GM23338 (cell line): Measurements from ENCODE around the gene ST7L. TPM values are rescaled to one million over a fixed set of nuclear protein-coding genes. Genes with fewer than 3 reads are reported as not detected.

Experiments used
- ATAC-seq: fragments of 200-7000 bp; cut with Tn5 transposase; 3 replicates; pipeline ENCODE4 v1.9.1; 2020
- DNase-seq: peaks from one replicate; pipeline ENCODE4 v3.0.0-alpha.2; 2015; ENCODE audit warnings: low spot score
- H2AFZ ChIP-seq: fragments of 200-600 bp; sonication (generic); 2 replicates; pipeline ENCODE4 v1.8.0; 2016; ENCODE audit warnings: antibody characterized with exemption, mild to moderate bottlenecking, moderate library complexity
- H3F3A ChIP-seq: fragments of 200-600 bp; sonication (generic); replicated peaks from 2 replicates; pipeline ENCODE4 v1.8.0; 2017; ENCODE audit warnings: antibody characterized with exemption, mixed run types, low read depth
- H3K27ac ChIP-seq: fragments of 200-600 bp; sonication (generic); 2 replicates; pipeline ENCODE4 v1.6.1; 2016; ENCODE audit warnings: low read depth
- H3K27me3 ChIP-seq: fragments of 200-600 bp; sonication (generic); 2 replicates; pipeline ENCODE4 v1.8.0; 2016; ENCODE audit warnings: mild to moderate bottlenecking, mixed run types, moderate library complexity; ENCODE audit not compliant: insufficient read depth
- H3K36me3 ChIP-seq: fragments of 200-600 bp; sonication (generic); 2 replicates; pipeline ENCODE4 v1.8.0; 2016; ENCODE audit warnings: mild to moderate bottlenecking; ENCODE audit not compliant: insufficient read depth
- H3K4me1 ChIP-seq: fragments of 200-600 bp; sonication (generic); 2 replicates; pipeline ENCODE4 v1.8.0; 2016; ENCODE audit warnings: mild to moderate bottlenecking, moderate library complexity; ENCODE audit not compliant: insufficient read depth
- H3K4me2 ChIP-seq: fragments of 200-600 bp; sonication (generic); 2 replicates; pipeline ENCODE4 v1.7.1; 2017; ENCODE audit warnings: mixed run types
- H3K4me3 ChIP-seq: fragments of 200-600 bp; sonication (generic); 2 replicates; pipeline ENCODE4 v1.6.1; 2016; ENCODE audit warnings: mixed run types
- H3K79me2 ChIP-seq: fragments of 200-600 bp; sonication (generic); replicated peaks from 2 replicates; pipeline ENCODE4 v1.8.0; 2017; ENCODE audit warnings: mild to moderate bottlenecking; ENCODE audit not compliant: insufficient read depth
- H3K9me2 ChIP-seq: fragments of 200-600 bp; sonication (generic); 2 replicates; pipeline ENCODE4 v1.8.0; 2017; ENCODE audit not compliant: insufficient read depth
- H4K20me1 ChIP-seq: fragments of 200-600 bp; sonication (generic); replicated peaks from 2 replicates; pipeline ENCODE4 v1.8.0; 2017; ENCODE audit warnings: mild to moderate bottlenecking; ENCODE audit not compliant: insufficient read depth
- H3K27ac Mint-ChIP-seq: 2 replicates; pipeline ENCODE4 v1.8.0; 2020; ENCODE audit warnings: inconsistent platforms, mild to moderate bottlenecking, moderate library complexity, mixed read lengths
- H3K27me3 Mint-ChIP-seq: 3 replicates; pipeline ENCODE4 v1.8.0; 2022; ENCODE audit warnings: low read depth, mild to moderate bottlenecking, moderate library complexity, mixed read lengths, inconsistent platforms; ENCODE audit not compliant: insufficient read depth, poor library complexity
- H3K36me3 Mint-ChIP-seq: 3 replicates; pipeline ENCODE4 v1.8.0; 2021; ENCODE audit warnings: low read depth, mild to moderate bottlenecking, inconsistent platforms, moderate library complexity, mixed read lengths
- H3K4me1 Mint-ChIP-seq: 3 replicates; pipeline ENCODE4 v1.8.0; 2020; ENCODE audit warnings: mild to moderate bottlenecking, inconsistent platforms, mixed read lengths
- H3K4me3 Mint-ChIP-seq: 3 replicates; pipeline ENCODE4 v1.8.0; 2021; ENCODE audit warnings: moderate library complexity, mild to moderate bottlenecking, inconsistent platforms, mixed read lengths
- H3K9me3 Mint-ChIP-seq: 3 replicates; pipeline ENCODE4 v1.8.0; 2020; ENCODE audit warnings: moderate library complexity, mild to moderate bottlenecking, inconsistent platforms, mixed read lengths
- CREB1 ChIP-seq: fragments of 250-450 bp; sonication (Bioruptor Pico); IDR thresholded peaks from 2 replicates; pipeline ENCODE4 v1.5.0; 2020; ENCODE audit warnings: low read depth, mild to moderate bottlenecking, moderate library complexity
- EZH2 ChIP-seq: fragments of 200-600 bp; sonication (generic); IDR thresholded peaks from one replicate; pipeline ENCODE4 v1.8.0; 2017; ENCODE audit warnings: antibody characterized with exemption, mild to moderate bottlenecking, low read depth; ENCODE audit not compliant: unreplicated experiment
- EZH2phosphoT487 ChIP-seq: fragments of 200-600 bp; sonication (generic); IDR thresholded peaks from one replicate; pipeline ENCODE4 v1.8.1; 2018; ENCODE audit warnings: antibody characterized with exemption; ENCODE audit not compliant: unreplicated experiment
- JUNB ChIP-seq: IDR thresholded peaks from one replicate; pipeline ENCODE4 v1.6.1; 2016; ENCODE audit warnings: antibody characterized with exemption; ENCODE audit not compliant: unreplicated experiment
- NANOG ChIP-seq: IDR thresholded peaks from 2 replicates; pipeline ENCODE4 v1.6.1; 2016; ENCODE audit warnings: antibody characterized with exemption, borderline replicate concordance
- POLR2AphosphoS5 ChIP-seq: IDR thresholded peaks from 2 replicates; pipeline ENCODE4 v1.6.1; 2016; ENCODE audit warnings: antibody characterized with exemption, low read depth
- STAT1 ChIP-seq: IDR thresholded peaks from one replicate; pipeline ENCODE4 v1.6.1; 2016; ENCODE audit warnings: antibody characterized with exemption; ENCODE audit not compliant: unreplicated experiment
- ZNF114 ChIP-seq: fragments of 250-450 bp; sonication (Bioruptor Pico); IDR thresholded peaks from 2 replicates; pipeline ENCODE4 v1.5.0; 2020; ENCODE audit warnings: mild to moderate bottlenecking, moderate library complexity
- ZNF331 ChIP-seq: fragments of 250-450 bp; sonication (Bioruptor Pico); IDR thresholded peaks from 2 replicates; pipeline ENCODE4 v1.5.0; 2020; ENCODE audit warnings: low read depth, mild to moderate bottlenecking, moderate library complexity
- polyA plus RNA-seq: library from polyadenylated mRNA; unstranded; fragments of >200 nt; fragmentation: Nextera tagmentation; extraction: Ambion mirVana; gene quantifications from 2 replicates; pipeline ENCODE4 v1.2.1, GENCODE V29; 2016
- total RNA-seq: library from RNA; depleted of rRNA; stranded (reverse); fragments of >200 nt; shearing (Covaris generic); gene quantifications from 2 replicates; pipeline ENCODE4 v1.2.3, GENCODE V29; 2014
- TF ChIP-seq, protein P1 (sequence below), 2 experiments: fragments of 200-600 bp in 1 of 2; sonication (generic) in 1 of 2; conservative IDR thresholded peaks; 2 replicates each; pipeline versions ENCODE4 v1.5.1 to v1.6.1; 2016 to 2017; ENCODE audit warnings: antibody characterized with exemption in 2 of 2, low read depth in 2 of 2, mild to moderate bottlenecking in 2 of 2, moderate library complexity in 1 of 2
- TF ChIP-seq, protein P2 (sequence below): fragments of 250-450 bp; sonication (Bioruptor Pico); IDR thresholded peaks from 2 replicates; pipeline ENCODE4 v1.5.0; 2020; ENCODE audit warnings: mild to moderate bottlenecking, moderate library complexity
- TF ChIP-seq, protein P3 (sequence below): IDR thresholded peaks from 2 replicates; pipeline ENCODE4 v1.6.1; 2016; ENCODE audit warnings: antibody characterized with exemption
- TF ChIP-seq, protein P4 (sequence below): IDR thresholded peaks from one replicate; pipeline ENCODE4 v1.6.1; 2018; ENCODE audit warnings: antibody characterized with exemption; ENCODE audit not compliant: unreplicated experiment

Gene ST7L
- total and polyA plus RNA-seq, 2 experiments from 2014 or later = 18.2 to 21.0 TPM

DNA sequence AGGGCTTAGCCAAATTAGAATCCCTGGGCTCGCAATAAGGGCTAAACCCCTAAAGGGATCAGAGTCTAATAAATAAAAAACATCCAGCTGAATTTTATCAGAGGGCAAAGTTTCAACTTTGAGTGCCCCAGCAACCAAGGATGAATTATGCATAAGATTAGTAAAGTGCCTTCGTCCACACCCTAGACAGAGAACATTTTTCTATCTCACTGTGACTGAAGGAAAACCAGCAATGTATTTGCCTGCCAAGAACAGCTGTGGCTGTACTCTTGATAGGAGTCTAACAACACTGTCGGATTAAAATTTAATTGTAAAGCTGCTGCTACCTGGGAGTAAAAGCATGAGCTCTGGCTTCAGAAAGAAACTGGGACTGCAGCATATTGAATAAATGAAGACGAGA is 86.9 kb downstream of the ST7L start:
- no peak overlapping the region for H3K4me3 Mint-ChIP-seq
- H3K79me2 ChIP-seq = no peaks in the 10 kb centered on the region
- H3K27me3 ChIP-seq = no peaks in the 10 kb centered on the region
- no peak overlapping the region for H3K27ac ChIP-seq
- H3K4me3 ChIP-seq = no peak overlapping the region
- no peak overlapping the region for H3K4me2 ChIP-seq
- H3K4me1 ChIP-seq = peaks cover 8% of the 10 kb centered on the region
- H3K4me1 Mint-ChIP-seq = peaks cover 10% of the 10 kb centered on the region
- DNase-seq (no peak), ATAC-seq (no peak)
- H4K20me1 ChIP-seq = peaks cover 8% of the 10 kb centered on the region; the same call in 1 of the 2 replicates
- H2AFZ ChIP-seq = no peak overlapping the region
- no peaks in the 10 kb centered on the region for H3K9me3 Mint-ChIP-seq
- H3K36me3 Mint-ChIP-seq = no peaks in the 10 kb centered on the region
- TF ChIP-seq STAT1 = no peak
- TF ChIP-seq POLR2AphosphoS5 = no peak
- no peak for TF ChIP-seq ZNF114
- TF ChIP-seq, protein P1, sequence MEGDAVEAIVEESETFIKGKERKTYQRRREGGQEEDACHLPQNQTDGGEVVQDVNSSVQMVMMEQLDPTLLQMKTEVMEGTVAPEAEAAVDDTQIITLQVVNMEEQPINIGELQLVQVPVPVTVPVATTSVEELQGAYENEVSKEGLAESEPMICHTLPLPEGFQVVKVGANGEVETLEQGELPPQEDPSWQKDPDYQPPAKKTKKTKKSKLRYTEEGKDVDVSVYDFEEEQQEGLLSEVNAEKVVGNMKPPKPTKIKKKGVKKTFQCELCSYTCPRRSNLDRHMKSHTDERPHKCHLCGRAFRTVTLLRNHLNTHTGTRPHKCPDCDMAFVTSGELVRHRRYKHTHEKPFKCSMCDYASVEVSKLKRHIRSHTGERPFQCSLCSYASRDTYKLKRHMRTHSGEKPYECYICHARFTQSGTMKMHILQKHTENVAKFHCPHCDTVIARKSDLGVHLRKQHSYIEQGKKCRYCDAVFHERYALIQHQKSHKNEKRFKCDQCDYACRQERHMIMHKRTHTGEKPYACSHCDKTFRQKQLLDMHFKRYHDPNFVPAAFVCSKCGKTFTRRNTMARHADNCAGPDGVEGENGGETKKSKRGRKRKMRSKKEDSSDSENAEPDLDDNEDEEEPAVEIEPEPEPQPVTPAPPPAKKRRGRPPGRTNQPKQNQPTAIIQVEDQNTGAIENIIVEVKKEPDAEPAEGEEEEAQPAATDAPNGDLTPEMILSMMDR (conservative IDR thresholded peaks at IDR 0.05; ENCODE audit: low read depth in 2 of 2) = no peak
- no peak for TF ChIP-seq ZNF331 (CRISPR knock-in tag)
- TF ChIP-seq NANOG = no peak
- TF ChIP-seq, protein P2, sequence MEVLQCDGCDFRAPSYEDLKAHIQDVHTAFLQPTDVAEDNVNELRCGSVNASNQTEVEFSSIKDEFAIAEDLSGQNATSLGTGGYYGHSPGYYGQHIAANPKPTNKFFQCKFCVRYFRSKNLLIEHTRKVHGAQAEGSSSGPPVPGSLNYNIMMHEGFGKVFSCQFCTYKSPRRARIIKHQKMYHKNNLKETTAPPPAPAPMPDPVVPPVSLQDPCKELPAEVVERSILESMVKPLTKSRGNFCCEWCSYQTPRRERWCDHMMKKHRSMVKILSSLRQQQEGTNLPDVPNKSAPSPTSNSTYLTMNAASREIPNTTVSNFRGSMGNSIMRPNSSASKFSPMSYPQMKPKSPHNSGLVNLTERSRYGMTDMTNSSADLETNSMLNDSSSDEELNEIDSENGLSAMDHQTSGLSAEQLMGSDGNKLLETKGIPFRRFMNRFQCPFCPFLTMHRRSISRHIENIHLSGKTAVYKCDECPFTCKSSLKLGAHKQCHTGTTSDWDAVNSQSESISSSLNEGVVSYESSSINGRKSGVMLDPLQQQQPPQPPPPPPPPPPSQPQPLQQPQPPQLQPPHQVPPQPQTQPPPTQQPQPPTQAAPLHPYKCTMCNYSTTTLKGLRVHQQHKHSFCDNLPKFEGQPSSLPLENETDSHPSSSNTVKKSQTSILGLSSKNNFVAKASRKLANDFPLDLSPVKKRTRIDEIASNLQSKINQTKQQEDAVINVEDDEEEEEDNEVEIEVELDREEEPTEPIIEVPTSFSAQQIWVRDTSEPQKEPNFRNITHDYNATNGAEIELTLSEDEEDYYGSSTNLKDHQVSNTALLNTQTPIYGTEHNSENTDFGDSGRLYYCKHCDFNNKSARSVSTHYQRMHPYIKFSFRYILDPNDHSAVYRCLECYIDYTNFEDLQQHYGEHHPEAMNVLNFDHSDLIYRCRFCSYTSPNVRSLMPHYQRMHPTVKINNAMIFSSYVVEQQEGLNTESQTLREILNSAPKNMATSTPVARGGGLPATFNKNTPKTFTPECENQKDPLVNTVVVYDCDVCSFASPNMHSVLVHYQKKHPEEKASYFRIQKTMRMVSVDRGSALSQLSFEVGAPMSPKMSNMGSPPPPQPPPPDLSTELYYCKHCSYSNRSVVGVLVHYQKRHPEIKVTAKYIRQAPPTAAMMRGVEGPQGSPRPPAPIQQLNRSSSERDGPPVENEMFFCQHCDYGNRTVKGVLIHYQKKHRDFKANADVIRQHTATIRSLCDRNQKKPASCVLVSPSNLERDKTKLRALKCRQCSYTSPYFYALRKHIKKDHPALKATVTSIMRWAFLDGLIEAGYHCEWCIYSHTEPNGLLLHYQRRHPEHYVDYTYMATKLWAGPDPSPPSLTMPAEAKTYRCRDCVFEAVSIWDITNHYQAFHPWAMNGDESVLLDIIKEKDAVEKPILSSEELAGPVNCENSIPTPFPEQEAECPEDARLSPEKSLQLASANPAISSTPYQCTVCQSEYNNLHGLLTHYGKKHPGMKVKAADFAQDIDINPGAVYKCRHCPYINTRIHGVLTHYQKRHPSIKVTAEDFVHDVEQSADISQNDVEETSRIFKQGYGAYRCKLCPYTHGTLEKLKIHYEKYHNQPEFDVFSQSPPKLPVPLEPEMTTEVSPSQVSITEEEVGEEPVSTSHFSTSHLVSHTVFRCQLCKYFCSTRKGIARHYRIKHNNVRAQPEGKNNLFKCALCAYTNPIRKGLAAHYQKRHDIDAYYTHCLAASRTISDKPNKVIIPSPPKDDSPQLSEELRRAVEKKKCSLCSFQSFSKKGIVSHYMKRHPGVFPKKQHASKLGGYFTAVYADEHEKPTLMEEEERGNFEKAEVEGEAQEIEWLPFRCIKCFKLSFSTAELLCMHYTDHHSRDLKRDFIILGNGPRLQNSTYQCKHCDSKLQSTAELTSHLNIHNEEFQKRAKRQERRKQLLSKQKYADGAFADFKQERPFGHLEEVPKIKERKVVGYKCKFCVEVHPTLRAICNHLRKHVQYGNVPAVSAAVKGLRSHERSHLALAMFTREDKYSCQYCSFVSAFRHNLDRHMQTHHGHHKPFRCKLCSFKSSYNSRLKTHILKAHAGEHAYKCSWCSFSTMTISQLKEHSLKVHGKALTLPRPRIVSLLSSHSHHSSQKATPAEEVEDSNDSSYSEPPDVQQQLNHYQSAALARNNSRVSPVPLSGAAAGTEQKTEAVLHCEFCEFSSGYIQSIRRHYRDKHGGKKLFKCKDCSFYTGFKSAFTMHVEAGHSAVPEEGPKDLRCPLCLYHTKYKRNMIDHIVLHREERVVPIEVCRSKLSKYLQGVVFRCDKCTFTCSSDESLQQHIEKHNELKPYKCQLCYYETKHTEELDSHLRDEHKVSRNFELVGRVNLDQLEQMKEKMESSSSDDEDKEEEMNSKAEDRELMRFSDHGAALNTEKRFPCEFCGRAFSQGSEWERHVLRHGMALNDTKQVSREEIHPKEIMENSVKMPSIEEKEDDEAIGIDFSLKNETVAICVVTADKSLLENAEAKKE = no peak
- TF ChIP-seq EZH2 = no peak
- TF ChIP-seq, protein P3, sequence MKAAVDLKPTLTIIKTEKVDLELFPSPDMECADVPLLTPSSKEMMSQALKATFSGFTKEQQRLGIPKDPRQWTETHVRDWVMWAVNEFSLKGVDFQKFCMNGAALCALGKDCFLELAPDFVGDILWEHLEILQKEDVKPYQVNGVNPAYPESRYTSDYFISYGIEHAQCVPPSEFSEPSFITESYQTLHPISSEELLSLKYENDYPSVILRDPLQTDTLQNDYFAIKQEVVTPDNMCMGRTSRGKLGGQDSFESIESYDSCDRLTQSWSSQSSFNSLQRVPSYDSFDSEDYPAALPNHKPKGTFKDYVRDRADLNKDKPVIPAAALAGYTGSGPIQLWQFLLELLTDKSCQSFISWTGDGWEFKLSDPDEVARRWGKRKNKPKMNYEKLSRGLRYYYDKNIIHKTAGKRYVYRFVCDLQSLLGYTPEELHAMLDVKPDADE = no peak
- TF ChIP-seq JUNB = no peak
- TF ChIP-seq EZH2phosphoT487 = no peak
- TF ChIP-seq, protein P4, sequence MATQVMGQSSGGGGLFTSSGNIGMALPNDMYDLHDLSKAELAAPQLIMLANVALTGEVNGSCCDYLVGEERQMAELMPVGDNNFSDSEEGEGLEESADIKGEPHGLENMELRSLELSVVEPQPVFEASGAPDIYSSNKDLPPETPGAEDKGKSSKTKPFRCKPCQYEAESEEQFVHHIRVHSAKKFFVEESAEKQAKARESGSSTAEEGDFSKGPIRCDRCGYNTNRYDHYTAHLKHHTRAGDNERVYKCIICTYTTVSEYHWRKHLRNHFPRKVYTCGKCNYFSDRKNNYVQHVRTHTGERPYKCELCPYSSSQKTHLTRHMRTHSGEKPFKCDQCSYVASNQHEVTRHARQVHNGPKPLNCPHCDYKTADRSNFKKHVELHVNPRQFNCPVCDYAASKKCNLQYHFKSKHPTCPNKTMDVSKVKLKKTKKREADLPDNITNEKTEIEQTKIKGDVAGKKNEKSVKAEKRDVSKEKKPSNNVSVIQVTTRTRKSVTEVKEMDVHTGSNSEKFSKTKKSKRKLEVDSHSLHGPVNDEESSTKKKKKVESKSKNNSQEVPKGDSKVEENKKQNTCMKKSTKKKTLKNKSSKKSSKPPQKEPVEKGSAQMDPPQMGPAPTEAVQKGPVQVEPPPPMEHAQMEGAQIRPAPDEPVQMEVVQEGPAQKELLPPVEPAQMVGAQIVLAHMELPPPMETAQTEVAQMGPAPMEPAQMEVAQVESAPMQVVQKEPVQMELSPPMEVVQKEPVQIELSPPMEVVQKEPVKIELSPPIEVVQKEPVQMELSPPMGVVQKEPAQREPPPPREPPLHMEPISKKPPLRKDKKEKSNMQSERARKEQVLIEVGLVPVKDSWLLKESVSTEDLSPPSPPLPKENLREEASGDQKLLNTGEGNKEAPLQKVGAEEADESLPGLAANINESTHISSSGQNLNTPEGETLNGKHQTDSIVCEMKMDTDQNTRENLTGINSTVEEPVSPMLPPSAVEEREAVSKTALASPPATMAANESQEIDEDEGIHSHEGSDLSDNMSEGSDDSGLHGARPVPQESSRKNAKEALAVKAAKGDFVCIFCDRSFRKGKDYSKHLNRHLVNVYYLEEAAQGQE = no peak
- no peak for TF ChIP-seq CREB1 (CRISPR knock-in tag)
- no peaks in the 10 kb centered on the region for H3K9me2 ChIP-seq
- H3F3A ChIP-seq = no peaks in the 10 kb centered on the region
- no peaks in the 10 kb centered on the region for H3K36me3 ChIP-seq
- peaks cover 3% of the 10 kb centered on the region for H3K27me3 Mint-ChIP-seq
- H3K27ac Mint-ChIP-seq = no peak overlapping the region
